SK-N-SH treated with all-trans-retinoic acid at 6 μM for 48 hours (cell line): Measurements from ENCODE around the gene ZBTB7C.

Experiments used
- ATAC-seq: fragments of 200-7000 bp; cut with Tn5 transposase; 3 replicates; pipeline ENCODE4 v1.9.1; 2020; ENCODE audit warnings: mild to moderate bottlenecking, moderate library complexity
- ARNTL ChIP-seq: fragments of 450-650 bp; formaldehyde crosslinking; IDR thresholded peaks from 2 replicates; pipeline ENCODE4 v1.5.0; 2020; ENCODE audit warnings: low read depth, mild to moderate bottlenecking, moderate library complexity, borderline replicate concordance
- BACH2 ChIP-seq: fragments of 250-450 bp; sonication (Bioruptor Pico); IDR thresholded peaks from 2 replicates; pipeline ENCODE4 v1.9.0; 2021; ENCODE audit warnings: mild to moderate bottlenecking, borderline replicate concordance
- CREB5 ChIP-seq: fragments of 250-450 bp; sonication (Bioruptor Pico); IDR thresholded peaks from 2 replicates; pipeline ENCODE4 v1.5.1; 2020; ENCODE audit warnings: low read depth, mild to moderate bottlenecking, moderate library complexity
- CSDC2 ChIP-seq: fragments of 250-450 bp; sonication (Bioruptor Pico); IDR thresholded peaks from 2 replicates; pipeline ENCODE4 v1.5.0; 2020; ENCODE audit warnings: mild to moderate bottlenecking, moderate library complexity
- ESRRG ChIP-seq: fragments of 250-450 bp; sonication (Bioruptor Pico); IDR thresholded peaks from 2 replicates; pipeline ENCODE4 v1.6.1; 2021; ENCODE audit warnings: mild to moderate bottlenecking
- ISL1 ChIP-seq: fragments of 250-450 bp; sonication (Bioruptor Pico); IDR thresholded peaks from 2 replicates; pipeline ENCODE4 v2.1.2; 2022; ENCODE audit warnings: mild to moderate bottlenecking, moderate library complexity
- OSR1 ChIP-seq: fragments of 250-450 bp; sonication (Bioruptor Pico); IDR thresholded peaks from 2 replicates; pipeline ENCODE4 v1.8.0; 2022; ENCODE audit warnings: moderate library complexity, mild to moderate bottlenecking, inconsistent platforms
- PATZ1 ChIP-seq: fragments of 250-450 bp; sonication (Bioruptor Pico); IDR thresholded peaks from 2 replicates; pipeline ENCODE4 v1.8.0; 2020; ENCODE audit warnings: mild to moderate bottlenecking, moderate library complexity, borderline replicate concordance
- POU6F1 ChIP-seq: fragments of 250-450 bp; sonication (Bioruptor Pico); IDR thresholded peaks from 2 replicates; pipeline ENCODE4 v1.8.0; 2021; ENCODE audit warnings: low read depth, mild to moderate bottlenecking, moderate library complexity, borderline replicate concordance
- PPARA ChIP-seq: fragments of 250-450 bp; sonication (Bioruptor Pico); IDR thresholded peaks from 2 replicates; pipeline ENCODE4 v1.5.0; 2020; ENCODE audit warnings: mild to moderate bottlenecking, borderline replicate concordance
- SNAI2 ChIP-seq: fragments of 250-450 bp; sonication (Bioruptor Pico); IDR thresholded peaks from 2 replicates; pipeline ENCODE4 v1.5.0; 2020; ENCODE audit warnings: mild to moderate bottlenecking, moderate library complexity
- TCF4 ChIP-seq: fragments of 250-450 bp; sonication (Bioruptor Pico); IDR thresholded peaks from 2 replicates; pipeline ENCODE4 v1.8.0; 2021; ENCODE audit warnings: mild to moderate bottlenecking, moderate library complexity, borderline replicate concordance
- TOX ChIP-seq: fragments of 250-450 bp; sonication (Bioruptor Pico); IDR thresholded peaks from 2 replicates; pipeline ENCODE4 v1.8.0; 2021; ENCODE audit warnings: mild to moderate bottlenecking, moderate library complexity, borderline replicate concordance
- TSHZ2 ChIP-seq: fragments of 250-450 bp; sonication (Bioruptor Pico); IDR thresholded peaks from 2 replicates; pipeline ENCODE4 v1.5.0; 2020; ENCODE audit warnings: mild to moderate bottlenecking, moderate library complexity
- ZC3H10 ChIP-seq: fragments of 250-450 bp; sonication (Bioruptor Pico); IDR thresholded peaks from 2 replicates; pipeline ENCODE4 v1.5.1; 2021; ENCODE audit warnings: mild to moderate bottlenecking, moderate library complexity
- ZFP3 ChIP-seq: fragments of 250-450 bp; sonication (Bioruptor Pico); IDR thresholded peaks from 2 replicates; pipeline ENCODE4 v1.5.0; 2020; ENCODE audit warnings: mild to moderate bottlenecking, moderate library complexity
- ZFP30 ChIP-seq: fragments of 450-650 bp; formaldehyde crosslinking; IDR thresholded peaks from 2 replicates; pipeline ENCODE4 v1.5.0; 2022; ENCODE audit warnings: mild to moderate bottlenecking, moderate library complexity
- ZNF565 ChIP-seq: fragments of 450-650 bp; formaldehyde crosslinking; conservative IDR thresholded peaks from 2 replicates; pipeline ENCODE4 v1.5.0; 2020; ENCODE audit warnings: low read depth, mild to moderate bottlenecking, moderate library complexity
- ZNF70 ChIP-seq: fragments of 450-650 bp; formaldehyde crosslinking; IDR thresholded peaks from 2 replicates; pipeline ENCODE4 v1.5.0; 2020; ENCODE audit warnings: mild to moderate bottlenecking, moderate library complexity
- ZNF8 ChIP-seq: fragments of 450-650 bp; formaldehyde crosslinking; IDR thresholded peaks from 2 replicates; pipeline ENCODE4 v1.5.0; 2020; ENCODE audit warnings: mild to moderate bottlenecking, moderate library complexity

Gene ZBTB7C

GRCh38 chr18:48228841-48229240 is 180.3 kb downstream of the ZBTB7C start (continued):
- TF ChIP-seq POU6F1 (CRISPR knock-in tag) (no peak), OSR1 (no peak), PPARA (CRISPR knock-in tag) (no peak), TOX (CRISPR knock-in tag) (no peak), ZNF8 (no peak), ARNTL (no peak), ZFP30 (CRISPR knock-in tag) (no peak), ZFP3 (CRISPR knock-in tag) (no peak)

GRCh38 chr18:48228301-48228715 is 180.9 kb downstream of the ZBTB7C start:
- TF ChIP-seq PATZ1 (CRISPR knock-in tag) (no peak), ISL1 (no peak), ZNF70 (CRISPR knock-in tag) (no peak), SNAI2 (CRISPR knock-in tag) (no peak), TOX (CRISPR knock-in tag) (no peak), ZC3H10 (CRISPR knock-in tag) (no peak), ZNF8 (no peak), ZFP30 (CRISPR knock-in tag) (no peak), BACH2 (CRISPR knock-in tag) (no peak), POU6F1 (CRISPR knock-in tag) (no peak), OSR1 (no peak), PPARA (CRISPR knock-in tag) (no peak), ZFP3 (CRISPR knock-in tag) (no peak)
- no peak for ATAC-seq

- TF ChIP-seq CSDC2 (CRISPR knock-in tag) = no peak
- TF ChIP-seq ZFP30 (CRISPR knock-in tag) = no peak
- TF ChIP-seq POU6F1 (CRISPR knock-in tag) = no peak
- no peak for TF ChIP-seq ZNF8
- TF ChIP-seq ZC3H10 (CRISPR knock-in tag) = no peak
- TF ChIP-seq ARNTL = no peak
These were observed 182.0 kb downstream of the ZBTB7C start for GRCh38 chr18:48227206-48227605.

GRCh38 chr18:48226401-48226800 is 182.8 kb downstream of the ZBTB7C start:
- ATAC-seq = no peak
- no peak for TF ChIP-seq ZNF70 (CRISPR knock-in tag)
- no peak for TF ChIP-seq ZC3H10 (CRISPR knock-in tag)

More at GRCh38 chr18:48227206-48227605, 182.0 kb downstream of the ZBTB7C start:
- no peak for ATAC-seq

GRCh38 chr18:48222118-48222517 is 187.1 kb downstream of the ZBTB7C start:
- ATAC-seq = peak; percentile 49; the same call in 2 of the 3 replicates
- TF ChIP-seq ZNF8 (no peak), BACH2 (CRISPR knock-in tag) (no peak), ESRRG (CRISPR knock-in tag) (no peak), TSHZ2 (CRISPR knock-in tag) (no peak), TCF4 (no peak), ISL1 (no peak), ZNF565 (CRISPR knock-in tag) (no peak), OSR1 (no peak), ARNTL (no peak), ZFP30 (CRISPR knock-in tag) (no peak), CREB5 (CRISPR knock-in tag) (no peak), PPARA (CRISPR knock-in tag) (no peak), PATZ1 (CRISPR knock-in tag) (no peak), ZFP3 (CRISPR knock-in tag) (no peak), ZC3H10 (CRISPR knock-in tag) (no peak)
